ENCODE data around the gene RAX2. TPM values are rescaled to one million over a fixed set of nuclear protein-coding genes. Genes with fewer than 3 reads are reported as not detected.

RAX2 gene
- total and polyA plus RNA-seq, 7 donors: not detected

- Histone ChIP-seq H3K9me3 (peaks cover 9% of the 10 kb centered on the region), H3K36me3 (ENCODE audit: insufficient read depth in 1 of 2, low read depth in 1 of 2) (no peaks in the 10 kb centered on the region), H3K4me1 (no peaks in the 10 kb centered on the region), H3K27me3 (ENCODE audit: insufficient read depth in 3 of 3, low read length in 2 of 3) (peaks cover 0 to 49% (median 17%) of the 10 kb centered on the region in 3 donors), H3K4me3 (no peak overlapping the region), H3K27ac (no peak overlapping the region)
- DNase-seq (no peak), ATAC-seq (peak in 1 of 4 donors; percentile 49)
- WGBS, 3 donors: 66 to 73% (median 71%) methylated on average over 45 to 49 of the region's 49 CpGs
- TF ChIP-seq CTCF (IDR thresholded peaks at IDR 0.05): no peak
- intact Hi-C loops (cut with DNase I): no loop called here
These were observed 11.9 kb upstream of the RAX2 start for GRCh38 chr19:3783660-3784584.

- Histone ChIP-seq H3K27me3 (ENCODE audit: insufficient read depth in 3 of 3, low read length in 2 of 3) (peaks cover 0 to 45% (median 17%) of the 10 kb centered on the region in 3 donors), H3K36me3 (ENCODE audit: insufficient read depth in 1 of 2, low read depth in 1 of 2) (no peaks in the 10 kb centered on the region), H3K27ac (no peak overlapping the region), H3K4me1 (no peaks in the 10 kb centered on the region), H3K9me3 (peaks cover 9% of the 10 kb centered on the region), H3K4me3 (no peak overlapping the region)
- DNase-seq (no peak), ATAC-seq (no peak)
- 81 to 91% (median 90%) methylated on average over 10 to 13 of the region's 13 CpGs for WGBS, 3 donors
- no peak for TF ChIP-seq CTCF (IDR thresholded peaks at IDR 0.05)
- intact Hi-C loops (cut with DNase I): no loop called here
These were observed 10.9 kb upstream of the RAX2 start for GRCh38 chr19:3782903-3783302.

- 87 to 94% (median 87%) methylated on average over 1 of the region's 1 CpG for WGBS, 3 donors
- Histone ChIP-seq H3K27me3 (ENCODE audit: insufficient read depth in 3 of 3, low read length in 2 of 3) (peaks cover 0 to 42% (median 15%) of the 10 kb centered on the region in 3 donors), H3K4me3 (no peak overlapping the region), H3K36me3 (ENCODE audit: insufficient read depth in 1 of 2, low read depth in 1 of 2) (no peaks in the 10 kb centered on the region), H3K27ac (no peak overlapping the region), H3K4me1 (no peaks in the 10 kb centered on the region), H3K9me3 (peaks cover 9% of the 10 kb centered on the region)
- ATAC-seq: no peak
- no peak for DNase-seq
- intact Hi-C loops (cut with DNase I): no loop called here
- no peak for TF ChIP-seq CTCF (IDR thresholded peaks at IDR 0.05)
These were observed 10.3 kb upstream of the RAX2 start for GRCh38 chr19:3782330-3782729.

GRCh38 chr19:3781603-3782002 is 9.6 kb upstream of the RAX2 start:
- intact Hi-C loops (cut with DNase I): no loop called here
- 93 to 100% (median 97%) methylated on average over 2 of the region's 2 CpGs for WGBS, 3 donors

More at GRCh38 chr19:3781603-3782002, 9.6 kb upstream of the RAX2 start:
- no peak for ATAC-seq
- no peak for DNase-seq
- no peak overlapping the region for H3K4me3 ChIP-seq
- peaks cover 0 to 35% (median 15%) of the 10 kb centered on the region in 3 donors for H3K27me3 ChIP-seq (ENCODE audit: insufficient read depth in 3 of 3, low read length in 2 of 3)
- TF ChIP-seq CTCF (IDR thresholded peaks at IDR 0.05): no peak
- H3K4me1 ChIP-seq: no peaks in the 10 kb centered on the region
- H3K27ac ChIP-seq: no peak overlapping the region
- peaks cover 9% of the 10 kb centered on the region for H3K9me3 ChIP-seq
- no peaks in the 10 kb centered on the region for H3K36me3 ChIP-seq (ENCODE audit: insufficient read depth in 1 of 2, low read depth in 1 of 2)

Data from psoas muscle (tissue), 8 donors.